ENCODE results near the gene C19orf44. TPM values are rescaled to one million over a fixed set of nuclear protein-coding genes. Genes with fewer than 3 reads are reported as not detected.

The C19orf44 gene
- total RNA-seq, 4 donors from 2014 or later, result 8.6 to 12.0 (median 10.6) TPM

DNA sequence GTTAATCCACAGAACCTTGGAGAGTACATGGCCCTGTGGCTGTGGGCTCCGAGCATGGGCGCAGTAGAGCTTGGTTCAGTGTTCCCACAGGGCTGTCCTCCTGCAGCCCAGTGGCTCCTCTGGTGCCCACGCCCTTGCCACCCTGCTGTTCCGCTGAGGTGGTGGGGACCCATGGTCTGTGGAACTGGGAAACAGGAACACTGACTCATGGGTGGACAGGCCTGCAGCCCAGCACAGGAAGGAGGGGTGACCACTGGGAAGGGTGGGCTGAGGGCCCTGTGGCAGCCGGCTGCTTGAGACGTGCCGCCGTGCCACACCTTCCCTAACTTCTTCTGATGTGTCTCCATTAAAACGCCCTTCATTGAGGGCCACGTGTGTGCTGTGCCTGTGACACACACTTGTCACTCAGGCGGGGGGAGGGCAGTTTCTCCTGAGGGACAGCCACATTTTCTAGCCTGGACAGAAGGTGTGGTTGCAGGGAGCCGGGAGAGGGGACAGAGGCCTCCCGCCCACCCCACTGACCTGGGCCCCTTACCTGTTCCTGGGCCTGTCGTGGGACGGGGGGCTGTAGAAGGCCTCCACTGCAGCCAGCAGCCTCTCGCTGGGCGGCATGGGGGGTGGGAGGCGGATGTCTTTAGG, 24.9 kb downstream of the C19orf44 start:
- no peaks in the 10 kb centered on the region for H3K4me1 ChIP-seq
- H3K9me3 ChIP-seq, result no peaks in the 10 kb centered on the region
- H3K4me3 ChIP-seq (replicated peaks in 1 of 3), result no peak overlapping the region
- WGBS, 2 donors, result 92 to 98% methylated on average over 11 to 18 of the region's 18 CpGs
- TF ChIP-seq CTCF (IDR thresholded peaks at IDR 0.05), result no peak
- TF ChIP-seq POLR2A (IDR thresholded peaks at IDR 0.05), result no peak
- no peaks in the 10 kb centered on the region for H3K27me3 ChIP-seq
- no peak overlapping the region for H3K27ac ChIP-seq
- peaks cover 84 to 85% of the 10 kb centered on the region in 2 donors for H3K36me3 ChIP-seq
- intact Hi-C loops (cut with DNase I), result no loop called here
- no peak for DNase-seq

DNA sequence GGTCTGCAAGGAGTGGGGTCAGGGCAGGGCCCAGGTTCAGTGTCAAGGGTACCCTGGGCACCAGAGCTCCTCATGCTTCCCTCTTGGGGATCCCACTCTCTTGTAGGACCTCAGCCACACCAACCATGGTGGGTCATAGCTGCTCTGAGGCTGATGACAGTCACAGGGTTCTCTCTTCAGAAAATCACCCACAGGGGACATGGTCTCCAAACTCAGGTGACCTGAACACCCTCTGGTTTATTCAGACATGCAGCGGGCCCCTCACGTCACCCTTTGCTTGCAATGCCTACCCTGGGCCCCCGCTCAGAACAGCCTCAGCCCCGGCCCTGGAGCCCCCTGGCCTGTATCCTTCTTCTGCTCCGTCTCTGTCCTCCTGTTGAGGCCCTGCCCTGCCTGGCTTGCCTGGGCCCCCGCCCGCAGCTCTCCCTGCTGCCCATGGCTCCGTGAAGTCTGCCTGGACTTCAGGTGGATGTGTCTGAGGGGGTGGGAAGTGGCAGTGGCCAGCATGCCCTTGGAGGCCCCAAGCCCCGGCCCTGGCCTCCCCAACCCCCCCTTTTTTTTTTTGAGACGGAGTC, 25.6 kb downstream of the C19orf44 start:
- H3K9me3 ChIP-seq, result no peaks in the 10 kb centered on the region
- TF ChIP-seq CTCF (IDR thresholded peaks at IDR 0.05) (no peak), POLR2A (IDR thresholded peaks at IDR 0.05) (no peak)
- no peak for DNase-seq
- H3K27ac ChIP-seq, result no peak overlapping the region
- WGBS, 2 donors, result 95 to 99% methylated on average over 10 of the region's 10 CpGs
- intact Hi-C loops (cut with DNase I), result no loop called here
- H3K36me3 ChIP-seq, result peaks cover 86 to 89% of the 10 kb centered on the region in 2 donors
- H3K4me3 ChIP-seq (replicated peaks in 1 of 3), result no peak overlapping the region
- no peaks in the 10 kb centered on the region for H3K4me1 ChIP-seq
- H3K27me3 ChIP-seq, result no peaks in the 10 kb centered on the region

DNA sequence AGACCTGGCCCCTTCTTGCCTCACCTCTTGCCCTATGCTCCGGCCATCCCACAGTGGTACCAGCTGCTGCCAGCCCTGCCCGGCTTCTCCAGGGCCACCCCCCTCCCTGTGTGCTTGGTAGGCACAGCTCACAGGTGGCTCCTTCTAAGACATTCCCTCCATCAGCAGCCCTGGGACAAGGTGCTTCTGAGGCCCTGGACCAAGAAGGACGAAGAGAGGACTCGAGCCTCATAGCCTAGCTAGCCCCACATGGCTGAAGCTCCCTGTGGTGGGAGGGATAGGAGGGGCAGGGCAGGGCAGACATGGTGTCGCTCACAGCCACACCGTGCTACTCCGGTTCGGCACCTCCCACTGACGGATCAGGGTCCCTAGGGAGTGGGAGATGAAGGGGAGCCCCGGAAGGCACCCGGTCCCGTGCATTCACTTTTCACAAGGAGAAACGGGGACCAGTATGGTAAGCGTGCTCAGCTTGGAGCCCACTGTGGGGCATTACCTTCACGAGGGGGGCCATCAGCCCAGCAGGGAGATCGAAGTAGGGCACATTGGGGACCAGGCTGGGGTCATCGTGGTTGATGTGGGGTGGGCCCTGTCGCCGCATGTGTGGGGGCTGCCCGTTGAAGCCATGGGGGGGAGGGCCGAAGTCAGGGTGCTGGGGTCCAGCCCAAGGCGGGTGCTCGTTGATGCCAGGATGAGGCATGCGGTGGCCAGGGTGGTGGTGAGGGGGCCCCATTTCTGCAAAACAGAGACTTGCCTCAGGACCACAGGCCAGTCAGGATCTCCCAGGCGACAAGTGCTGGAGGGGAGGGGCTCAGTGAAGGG, 26.6 kb downstream of the C19orf44 start:
- Histone ChIP-seq H3K4me3 (replicated peaks in 1 of 3) (no peak overlapping the region), H3K9me3 (no peaks in the 10 kb centered on the region), H3K27ac (no peak overlapping the region), H3K27me3 (no peaks in the 10 kb centered on the region), H3K4me1 (no peaks in the 10 kb centered on the region), H3K36me3 (peaks cover 86 to 91% of the 10 kb centered on the region in 2 donors)
- no peak for DNase-seq
- intact Hi-C loops (cut with DNase I), result no loop called here
- WGBS, 2 donors, result 92 to 96% methylated on average over 13 to 23 of the region's 25 CpGs
- no peak for TF ChIP-seq POLR2A (IDR thresholded peaks at IDR 0.05)
- TF ChIP-seq CTCF (IDR thresholded peaks at IDR 0.05), result no peak

- no peaks in the 10 kb centered on the region for H3K4me1 ChIP-seq
- intact Hi-C loops (cut with DNase I), result no loop called here
- no peaks in the 10 kb centered on the region for H3K27me3 ChIP-seq
- peaks cover 87 to 91% of the 10 kb centered on the region in 2 donors for H3K36me3 ChIP-seq
- WGBS, 2 donors, result 96% methylated on average over 34 to 48 of the region's 54 CpGs
- no peak overlapping the region for H3K27ac ChIP-seq
- no peak overlapping the region for H3K4me3 ChIP-seq (replicated peaks in 1 of 3)
- TF ChIP-seq CTCF (IDR thresholded peaks at IDR 0.05), result no peak
- no peak for TF ChIP-seq POLR2A (IDR thresholded peaks at IDR 0.05)
- H3K9me3 ChIP-seq, result no peaks in the 10 kb centered on the region
- no peak for DNase-seq
Observed at GRCh38 chr19:16524991-16525734, 29.0 kb downstream of the C19orf44 start.

All from thyroid gland (tissue), 4 donors.